Pancreas (tissue), 10 donors: Measurements from ENCODE around the gene ARHGAP32. TPM values are rescaled to one million over a fixed set of nuclear protein-coding genes. Genes with fewer than 3 reads are reported as not detected.
"Not testable (repeated sequence)": the region's sequence is repeated elsewhere in the genome, so short reads cannot be mapped to it uniquely, and the experiment has no call there.

Source experiments
- ATAC-seq, 4 donors: fragments of 200-7000 bp; cut with Tn5 transposase; one replicate each; pipeline versions ENCODE4 v1.8.0 to v1.9.1; 2020; ENCODE audit warnings: mild to moderate bottlenecking in 4 of 4, moderate library complexity in 4 of 4
- DNase-seq, 6 donors: peaks; one replicate each; pipeline ENCODE4 v3.0.0-alpha.2; 2020
- FAIRE-seq: peaks from 2 replicates; lab custom pipeline; 2012; peaks lifted over from hg19 to GRCh38; lab: Jason Lieb, UNC
- H3K27ac ChIP-seq, 4 donors: fragments of 200-600 bp; sonication (generic); 1 replicate in 3 of 4; 2 replicates in 1 of 4; pipeline versions ENCODE4 v1.5.0 to v1.8.0; 2020
- H3K27me3 ChIP-seq, 4 donors: fragments of 200-600 bp; one replicate each; pipeline ENCODE4 v1.8.0; 2021
- H3K36me3 ChIP-seq, 3 donors: fragments of 200-600 bp; sonication (generic) in 1 of 3; one replicate each; pipeline versions ENCODE4 v1.5.0 to v1.8.0; 2020 to 2021
- H3K4me1 ChIP-seq, 3 donors: fragments of 200-600 bp; one replicate each; pipeline ENCODE4 v1.8.0; 2021
- H3K4me3 ChIP-seq, 4 donors: fragments of 200-600 bp; sonication (generic) in 2 of 4; one replicate each; pipeline versions ENCODE4 v1.5.0 to v1.8.0; 2020 to 2021
- H3K9me3 ChIP-seq, 4 donors: fragments of 200-600 bp; one replicate each; pipeline ENCODE4 v1.8.0; 2021
- WGBS, 2 donors: extraction: QIAGEN DNeasy Blood & Tissue Kit; methylation state at CpG; one replicate each; pipeline ENCODE4 v1.1.7; 2013; 5-methylcytosine and 5-hydroxymethylcytosine counted together
- intact Hi-C, 3 donors: fragments of 100-400 bp; cut with DNase I; formaldehyde crosslinking; loops; one replicate each; pipeline versions ENCODE4 v1.11.1 to v1.14.2; 2022
- polyA plus RNA-seq, 2 donors: library from polyadenylated mRNA; stranded (reverse); fragments of 200-250 nt; gene quantifications; one replicate each; pipeline ENCODE4 v1.2.3, GENCODE V29; 2013
- total RNA-seq, 6 donors: library from RNA; stranded (reverse); fragmentation: NEBNext Ultra II Directional in 4 of 6; extraction: Animal tissue kit (Norgen Biotek cat#: 25700) in 4 of 6; gene quantifications; one replicate each; pipeline versions ENCODE4 v1.2.1 to v1.2.4, GENCODE V29; 2021 to 2023
- TF ChIP-seq, protein P1 (sequence below), 4 donors: fragments of 200-600 bp; sonication (generic) in 3 of 4; IDR thresholded peaks; one replicate each; pipeline versions ENCODE4 v1.5.0 to v1.8.0; 2021; ENCODE audit warnings: antibody characterized with exemption in 4 of 4
- donor health status: healthy with polysubstance abuse.
- donor health status: DM: no; HTN: no; CAD: no; lungs with moderate emphysema.
- donor health status: DM: no; HTN: no; CAD: no.
- donor health status: control.
- donor health status: control.
- donor health status: Bipolar disorder and iron deficiency.
- donor health status: DM: yes; HTN: yes; CAD: no.
- donor health status: DM: no; HTN: no; CAD: no.
- donor health status: DM: no; HTN: no; CAD: no.
- donor health status: DM: yes; HTN: yes; CAD: no.

Gene ARHGAP32
- total and polyA plus RNA-seq, 8 donors = 5.0 to 36.6 (median 22.3) TPM

DNA sequence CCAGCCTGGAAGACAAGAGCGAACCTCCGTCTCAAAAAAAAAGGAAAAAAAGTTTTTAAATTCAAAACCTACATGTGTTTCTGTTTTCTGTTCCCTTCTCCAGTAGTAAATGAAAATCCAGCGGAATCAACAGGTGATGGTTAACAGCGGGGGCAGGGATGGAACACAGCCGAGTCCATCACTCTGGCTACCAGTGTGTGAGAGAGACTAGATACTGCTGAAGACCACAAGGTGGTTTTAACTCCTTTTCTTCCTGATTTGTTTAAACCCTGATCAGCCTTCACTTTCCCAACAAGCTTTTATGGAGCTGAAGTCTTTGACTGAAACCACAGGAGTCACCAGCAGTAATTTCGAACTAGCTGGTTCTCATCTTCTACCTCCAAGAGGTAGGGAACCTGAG, 3.6 kb upstream of the ARHGAP32 start:
- no peak overlapping the region for H3K4me3 ChIP-seq
- 96% methylated on average over 6 of the region's 6 CpGs for WGBS, 2 donors
- TF ChIP-seq, protein P1, sequence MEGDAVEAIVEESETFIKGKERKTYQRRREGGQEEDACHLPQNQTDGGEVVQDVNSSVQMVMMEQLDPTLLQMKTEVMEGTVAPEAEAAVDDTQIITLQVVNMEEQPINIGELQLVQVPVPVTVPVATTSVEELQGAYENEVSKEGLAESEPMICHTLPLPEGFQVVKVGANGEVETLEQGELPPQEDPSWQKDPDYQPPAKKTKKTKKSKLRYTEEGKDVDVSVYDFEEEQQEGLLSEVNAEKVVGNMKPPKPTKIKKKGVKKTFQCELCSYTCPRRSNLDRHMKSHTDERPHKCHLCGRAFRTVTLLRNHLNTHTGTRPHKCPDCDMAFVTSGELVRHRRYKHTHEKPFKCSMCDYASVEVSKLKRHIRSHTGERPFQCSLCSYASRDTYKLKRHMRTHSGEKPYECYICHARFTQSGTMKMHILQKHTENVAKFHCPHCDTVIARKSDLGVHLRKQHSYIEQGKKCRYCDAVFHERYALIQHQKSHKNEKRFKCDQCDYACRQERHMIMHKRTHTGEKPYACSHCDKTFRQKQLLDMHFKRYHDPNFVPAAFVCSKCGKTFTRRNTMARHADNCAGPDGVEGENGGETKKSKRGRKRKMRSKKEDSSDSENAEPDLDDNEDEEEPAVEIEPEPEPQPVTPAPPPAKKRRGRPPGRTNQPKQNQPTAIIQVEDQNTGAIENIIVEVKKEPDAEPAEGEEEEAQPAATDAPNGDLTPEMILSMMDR (IDR thresholded peaks at IDR 0.05) = no peak
- H3K27ac ChIP-seq = no peak overlapping the region
- intact Hi-C loops = no loop called here
- H3K4me1 ChIP-seq = peaks cover 0 to 8% (median under 1%) of the 10 kb centered on the region in 3 donors
- H3K27me3 ChIP-seq = no peaks in the 10 kb centered on the region
- no peaks in the 10 kb centered on the region for H3K36me3 ChIP-seq
- DNase-seq = no peak
- FAIRE-seq = no peak
- no peak for ATAC-seq
- H3K9me3 ChIP-seq = no peaks in the 10 kb centered on the region

DNA sequence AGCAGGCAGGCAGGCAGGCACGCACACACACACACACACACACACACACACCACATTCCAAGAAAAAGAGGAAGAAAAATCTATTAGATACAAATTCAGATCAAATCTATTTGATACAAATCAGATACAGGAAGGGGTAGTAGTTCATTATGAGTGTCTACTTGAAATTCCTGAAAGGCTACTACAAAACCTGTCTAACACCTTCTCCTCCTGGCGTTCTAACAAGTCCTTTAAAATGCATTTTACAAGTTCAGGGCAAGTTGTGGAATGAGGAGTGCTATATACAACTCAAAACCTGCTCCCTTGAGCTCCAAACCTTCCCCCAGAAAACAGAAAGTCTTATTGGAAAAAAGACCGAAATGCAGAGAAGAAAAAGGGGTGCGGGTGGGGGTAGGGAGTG, 476 bp downstream of the ARHGAP32 start:
- H3K27ac ChIP-seq = no peak overlapping the region
- no peak for FAIRE-seq
- WGBS, 2 donors = 52 to 53% methylated on average over 4 of the region's 4 CpGs
- intact Hi-C loops = no loop called here
- peak in 3 of 4 donors; percentile 29 to 62 (median 46) for ATAC-seq
- TF ChIP-seq, protein P1 (IDR thresholded peaks at IDR 0.05) = no peak
- no peaks in the 10 kb centered on the region for H3K9me3 ChIP-seq
- peaks cover 12 to 15% (median 13%) of the 10 kb centered on the region in 3 donors for H3K4me1 ChIP-seq
- no peak overlapping the region for H3K4me3 ChIP-seq
- DNase-seq = no peak
- H3K36me3 ChIP-seq = no peaks in the 10 kb centered on the region
- H3K27me3 ChIP-seq = no peaks in the 10 kb centered on the region

DNA sequence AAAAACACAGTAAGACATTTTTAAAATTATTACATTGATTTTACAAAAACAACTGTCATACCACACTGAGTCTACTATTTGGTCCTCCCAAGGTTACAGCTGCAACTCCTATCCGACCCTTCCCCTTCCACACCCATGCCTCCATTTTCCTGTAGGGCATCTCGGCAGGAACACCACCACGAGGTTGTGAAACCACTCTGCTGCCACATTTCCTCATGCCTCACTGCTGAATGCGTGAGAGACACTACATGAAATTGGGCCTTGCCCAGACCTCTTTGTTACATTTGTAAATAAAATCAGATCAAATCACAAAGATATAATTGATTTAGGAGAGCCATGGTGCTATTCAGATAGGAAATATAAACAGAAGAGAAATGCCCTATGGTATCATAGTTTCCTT, 2.0 kb downstream of the ARHGAP32 start:
- TF ChIP-seq, protein P1 (IDR thresholded peaks at IDR 0.05) = no peak
- H3K9me3 ChIP-seq = no peaks in the 10 kb centered on the region
- H3K27me3 ChIP-seq = no peaks in the 10 kb centered on the region
- H3K4me3 ChIP-seq = no peak overlapping the region
- H3K27ac ChIP-seq = no peak overlapping the region
- DNase-seq (no peak), ATAC-seq (peak in 2 of 4 donors; percentile 34 to 38), FAIRE-seq (no peak)
- peaks cover 12 to 15% (median 13%) of the 10 kb centered on the region in 3 donors for H3K4me1 ChIP-seq
- no peaks in the 10 kb centered on the region for H3K36me3 ChIP-seq
- intact Hi-C loops = no loop called here
- WGBS, 2 donors = 59 to 70% methylated on average over 4 of the region's 4 CpGs

DNA sequence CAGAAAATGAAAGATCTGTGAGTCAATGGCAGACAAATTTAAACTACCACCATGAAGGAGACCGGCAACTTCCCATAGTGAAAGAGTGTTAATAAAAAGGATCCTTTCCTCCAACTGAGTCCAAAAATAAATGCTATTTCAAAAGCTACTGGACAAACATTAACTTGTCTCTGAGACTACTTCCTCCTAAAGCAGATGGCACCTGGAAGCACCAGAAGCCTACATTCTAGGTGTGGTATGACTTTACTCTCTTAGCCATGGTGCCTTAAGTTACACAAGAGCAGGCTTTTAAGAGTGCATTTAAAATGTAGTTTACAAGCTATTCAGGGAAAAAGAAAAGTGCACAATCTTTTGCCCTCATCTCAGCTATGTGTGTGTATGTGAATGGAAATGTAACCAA, 2.5 kb downstream of the ARHGAP32 start:
- no peak for FAIRE-seq
- TF ChIP-seq, protein P1 (IDR thresholded peaks at IDR 0.05) = no peak
- WGBS, 2 donors = 79% methylated on average over 1 of the region's 1 CpG
- peaks cover 12 to 15% (median 13%) of the 10 kb centered on the region in 3 donors for H3K4me1 ChIP-seq
- ATAC-seq = peak in 3 of 4 donors; percentile 49 to 59 (median 53)
- DNase-seq = no peak
- intact Hi-C loops = no loop called here
- H3K9me3 ChIP-seq = no peaks in the 10 kb centered on the region
- no peaks in the 10 kb centered on the region for H3K36me3 ChIP-seq
- no peak overlapping the region for H3K27ac ChIP-seq
- H3K27me3 ChIP-seq = no peaks in the 10 kb centered on the region
- H3K4me3 ChIP-seq = no peak overlapping the region

DNA sequence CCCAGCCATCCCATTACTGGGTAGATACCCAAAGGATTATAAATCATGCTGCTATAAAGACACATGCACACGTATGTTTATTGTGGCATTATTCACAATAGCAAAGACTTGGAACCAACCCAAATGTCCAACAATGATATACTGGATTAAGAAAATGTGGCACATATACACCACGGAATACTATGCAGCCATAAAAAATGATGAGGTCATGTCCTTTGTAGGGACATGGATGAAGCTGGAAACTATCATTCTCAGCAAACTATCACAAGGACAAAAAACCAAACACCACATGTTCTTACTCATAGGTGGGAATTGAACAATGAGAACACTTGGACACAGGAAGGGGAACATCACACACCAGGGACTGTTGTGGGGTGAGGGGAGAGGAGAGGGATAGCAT, 7.0 kb downstream of the ARHGAP32 start:
- H3K36me3 ChIP-seq, H3K9me3 ChIP-seq, DNase-seq, H3K27me3 ChIP-seq, H3K4me3 ChIP-seq, intact Hi-C loops, FAIRE-seq, H3K27ac ChIP-seq, ATAC-seq: not testable (repeated sequence)
- WGBS, 2 donors = 87 to 92% methylated on average over 2 of the region's 2 CpGs
- H3K4me1 ChIP-seq = peaks cover 7 to 12% (median 7%) of the 10 kb centered on the region in 3 donors
